Keratinocyte (primary cell): ENCODE measurements around the gene NCK2.

Source experiments
- EZH2 ChIP-seq: IDR thresholded peaks from one replicate; pipeline ENCODE4 v1.6.1; 2012; ENCODE audit warnings: inconsistent platforms, mild to moderate bottlenecking, low read length, moderate library complexity
- TF ChIP-seq, protein P1 (sequence below), 3 experiments: IDR thresholded peaks in 1 of 3; conservative IDR thresholded peaks in 1 of 3; optimal IDR thresholded peaks in 1 of 3; 2 replicates in 2 of 3; 3 replicates in 1 of 3; pipeline versions ENCODE3 to v1.5.1; 2011; ENCODE audit warnings: low read length in 3 of 3, mild to moderate bottlenecking in 3 of 3, moderate library complexity in 2 of 3, control low read depth in 1 of 3, inconsistent platforms in 1 of 3; ENCODE audit not compliant: insufficient read depth in 2 of 3; ENCODE audit errors: extremely low read depth in 1 of 3

DNA sequence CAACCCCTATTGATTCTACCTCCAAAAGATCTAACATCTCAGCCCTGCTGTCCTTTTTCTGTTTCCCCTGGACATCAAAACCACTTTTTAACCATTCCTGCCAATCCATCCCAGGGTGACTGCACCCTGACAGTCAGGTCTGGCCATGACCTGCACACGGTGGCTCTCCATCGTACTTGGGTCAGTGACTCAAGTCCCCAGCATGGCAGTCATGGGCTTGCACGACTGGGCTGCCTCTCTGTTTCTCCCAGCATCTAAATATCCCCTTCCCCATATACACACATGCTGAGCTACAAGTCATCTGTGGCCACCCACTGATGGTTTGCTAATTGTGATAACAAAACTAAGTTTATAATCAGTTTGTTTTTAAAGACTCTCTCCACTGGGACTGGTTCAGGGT lies 6.6 kb downstream of the NCK2 start:
- no peak for TF ChIP-seq EZH2
- TF ChIP-seq, protein P1, sequence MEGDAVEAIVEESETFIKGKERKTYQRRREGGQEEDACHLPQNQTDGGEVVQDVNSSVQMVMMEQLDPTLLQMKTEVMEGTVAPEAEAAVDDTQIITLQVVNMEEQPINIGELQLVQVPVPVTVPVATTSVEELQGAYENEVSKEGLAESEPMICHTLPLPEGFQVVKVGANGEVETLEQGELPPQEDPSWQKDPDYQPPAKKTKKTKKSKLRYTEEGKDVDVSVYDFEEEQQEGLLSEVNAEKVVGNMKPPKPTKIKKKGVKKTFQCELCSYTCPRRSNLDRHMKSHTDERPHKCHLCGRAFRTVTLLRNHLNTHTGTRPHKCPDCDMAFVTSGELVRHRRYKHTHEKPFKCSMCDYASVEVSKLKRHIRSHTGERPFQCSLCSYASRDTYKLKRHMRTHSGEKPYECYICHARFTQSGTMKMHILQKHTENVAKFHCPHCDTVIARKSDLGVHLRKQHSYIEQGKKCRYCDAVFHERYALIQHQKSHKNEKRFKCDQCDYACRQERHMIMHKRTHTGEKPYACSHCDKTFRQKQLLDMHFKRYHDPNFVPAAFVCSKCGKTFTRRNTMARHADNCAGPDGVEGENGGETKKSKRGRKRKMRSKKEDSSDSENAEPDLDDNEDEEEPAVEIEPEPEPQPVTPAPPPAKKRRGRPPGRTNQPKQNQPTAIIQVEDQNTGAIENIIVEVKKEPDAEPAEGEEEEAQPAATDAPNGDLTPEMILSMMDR (optimal IDR thresholded peaks at IDR 0.05 in 1 of 3, IDR thresholded peaks at IDR 0.05 in 1 of 3, conservative IDR thresholded peaks at IDR 0.05 in 1 of 3; ENCODE audit: extremely low read depth in 1 of 3, insufficient read depth in 2 of 3, low read length in 3 of 3), result no peak
